C4-2B (cell line): ENCODE measurements around the gene THOC5.
"Not testable (repeated sequence)": the region's sequence is repeated elsewhere in the genome, so short reads cannot be mapped to it uniquely, and the experiment has no call there.

ENCODE experiments used
- H3K27ac ChIP-seq: fragments of 450-650 bp; 2 replicates; pipeline ENCODE4 v1.5.1; 2017
- CTCF ChIP-seq: fragments of 450-650 bp; conservative IDR thresholded peaks from 2 replicates; pipeline ENCODE4 v1.5.1; 2017; ENCODE audit warnings: mild to moderate bottlenecking
- ZFX ChIP-seq: fragments of 450-650 bp; IDR thresholded peaks from 2 replicates; pipeline ENCODE4 v1.6.1; 2017

The THOC5 gene

DNA sequence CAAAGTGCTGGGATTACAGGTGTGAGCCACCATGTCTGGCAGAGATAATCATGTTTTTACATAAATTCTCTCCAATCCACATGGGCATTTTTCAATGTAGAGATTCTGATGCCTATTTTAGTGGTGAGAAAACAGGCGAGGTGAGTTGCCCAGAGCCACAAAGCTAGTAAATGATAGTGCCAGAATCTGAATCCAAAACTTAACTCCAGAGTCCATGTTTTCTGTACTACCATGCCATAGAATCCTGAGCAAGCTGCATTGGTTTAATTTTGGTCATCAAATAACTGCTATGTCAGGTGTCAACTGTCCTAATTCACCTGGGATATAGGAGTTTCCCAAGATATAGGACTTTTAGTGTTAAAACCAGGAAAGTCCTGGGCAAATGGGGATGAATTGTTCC is 59.9 kb downstream of the THOC5 start:
- TF ChIP-seq CTCF (no peak), ZFX (no peak)
- H3K27ac ChIP-seq: no peak overlapping the region

DNA sequence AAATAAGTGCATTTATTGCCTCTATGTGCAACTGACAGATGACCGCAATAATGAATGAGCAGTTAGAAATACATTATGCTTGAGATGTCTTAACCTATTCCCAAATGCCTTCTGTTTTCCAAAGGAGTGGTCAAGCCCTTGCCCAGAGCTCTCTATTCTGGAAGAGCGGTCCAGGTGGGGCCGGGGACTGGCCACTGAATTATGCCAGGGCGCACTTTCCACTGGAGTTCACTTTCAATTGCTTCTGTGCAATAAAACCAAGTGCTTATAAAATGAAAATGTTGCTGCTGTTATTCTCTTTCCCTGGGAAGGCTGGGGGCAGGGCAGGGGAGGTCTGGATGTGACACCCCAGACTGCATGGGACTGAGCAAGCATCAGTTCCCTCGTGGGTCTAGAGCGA is 62.5 kb downstream of the THOC5 start:
- no peak for TF ChIP-seq ZFX
- no peak overlapping the region for H3K27ac ChIP-seq

GRCh38 chr22:29489127-29489780 is 64.3 kb downstream of the THOC5 start:
- H3K27ac ChIP-seq: not testable (repeated sequence)

DNA sequence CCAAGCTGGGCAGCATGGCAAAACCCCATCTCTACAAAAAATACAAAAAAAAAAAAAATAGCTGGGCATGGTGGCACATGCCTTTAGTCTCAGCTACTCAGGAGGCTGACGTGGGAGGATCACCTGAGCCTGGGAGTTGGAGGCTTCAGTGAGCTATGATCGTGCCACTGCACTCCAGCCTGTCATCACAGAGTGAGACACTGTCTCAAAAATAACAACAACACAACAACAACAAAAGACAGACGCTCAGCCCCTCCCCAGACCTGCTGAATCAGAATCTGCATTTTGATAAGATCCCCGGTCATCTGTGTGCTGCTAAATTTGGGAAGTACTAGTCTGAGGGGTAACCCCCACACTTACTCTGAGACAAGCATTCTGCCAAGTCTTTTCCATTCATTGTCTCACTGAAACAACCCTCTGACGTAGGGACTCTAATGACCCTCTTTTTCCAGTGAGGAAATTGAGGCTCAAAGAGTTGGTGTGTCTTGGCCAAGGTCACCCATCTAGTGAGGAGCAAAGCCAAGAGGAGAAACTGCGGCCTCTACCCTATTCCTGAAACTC is 66.1 kb downstream of the THOC5 start:
- H3K27ac ChIP-seq: no peak overlapping the region
- TF ChIP-seq ZFX: no peak
- no peak for TF ChIP-seq CTCF

GRCh38 chr22:29485448-29485847 is 68.1 kb downstream of the THOC5 start:
- no peak for TF ChIP-seq ZFX
- TF ChIP-seq CTCF: no peak
- no peak overlapping the region for H3K27ac ChIP-seq

- H3K27ac ChIP-seq: no peak overlapping the region
- TF ChIP-seq ZFX: no peak
- TF ChIP-seq CTCF: no peak
Observed at GRCh38 chr22:29484642-29485041, 68.9 kb downstream of the THOC5 start.

- H3K27ac ChIP-seq: no peak overlapping the region
- TF ChIP-seq ZFX: no peak
- TF ChIP-seq CTCF: no peak
Observed at GRCh38 chr22:29483254-29483653, 70.3 kb downstream of the THOC5 start.

DNA sequence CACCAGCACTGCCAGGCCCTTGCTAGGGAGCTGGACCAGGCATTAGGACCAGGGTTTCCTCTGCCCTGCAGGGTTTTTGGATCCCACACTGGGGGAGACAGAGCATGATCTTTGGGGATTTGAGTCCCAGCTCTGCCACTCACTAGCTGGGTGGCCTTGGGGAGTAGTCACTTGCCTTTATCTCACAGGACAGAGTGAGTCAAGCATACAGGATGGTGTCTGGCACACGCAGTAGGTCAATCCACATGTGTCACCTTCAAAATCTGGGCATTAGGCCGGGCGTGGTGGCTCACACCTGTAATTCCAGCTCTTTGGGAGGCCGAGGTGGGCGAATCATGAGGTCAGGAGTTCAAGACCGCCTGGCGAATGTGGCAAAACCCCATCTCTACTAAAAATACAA is 70.8 kb downstream of the THOC5 start:
- no peak overlapping the region for H3K27ac ChIP-seq
- no peak for TF ChIP-seq ZFX
- TF ChIP-seq CTCF: no peak
